Body of pancreas (tissue), 4 donors: ENCODE results near the gene CPD. TPM values are rescaled to one million over a fixed set of nuclear protein-coding genes. Genes with fewer than 3 reads are reported as not detected.
"Not testable (repeated sequence)": the region's sequence is repeated elsewhere in the genome, so short reads cannot be mapped to it uniquely, and the experiment has no call there.

Experiments
- ATAC-seq: fragments of 150-250 bp; one replicate; pipeline ENCODE4 v1.9.1; 2016
- DNase-seq, 4 donors: peaks; one replicate each; pipeline ENCODE4 v3.0.0-alpha.2; 2019
- H3K27ac ChIP-seq, 4 donors: fragments of 200-600 bp; sonication (generic); 1 replicate in 3 of 4; 2 replicates in 1 of 4; pipeline versions ENCODE4 v1.5.1 to v1.6.1; 2016 to 2019; ENCODE audit warnings: mild to moderate bottlenecking in 1 of 4, mixed read lengths in 1 of 4, moderate library complexity in 1 of 4
- H3K27me3 ChIP-seq, 2 donors: fragments of 200-600 bp; sonication (generic); one replicate each; pipeline ENCODE4 v1.6.0; 2016; ENCODE audit warnings: mild to moderate bottlenecking in 1 of 2
- H3K36me3 ChIP-seq, 2 donors: fragments of 200-600 bp; sonication (generic); replicated peaks in 1 of 2; 2 replicates each; pipeline ENCODE4 v1.5.1; 2016; ENCODE audit warnings: low read depth in 2 of 2; ENCODE audit not compliant: insufficient read depth in 1 of 2
- H3K4me1 ChIP-seq: fragments of 200-600 bp; sonication (generic); one replicate; pipeline ENCODE4 v1.6.0; 2016
- H3K4me3 ChIP-seq, 2 donors: fragments of 200-600 bp; sonication (generic); 1 replicate in 1 of 2; 2 replicates in 1 of 2; pipeline ENCODE4 v1.5.1; 2016 to 2019
- H3K9me3 ChIP-seq, 3 donors: fragments of 200-600 bp; sonication (generic); 1 replicate in 2 of 3; 2 replicates in 1 of 3; pipeline ENCODE4 v1.5.1; 2016
- POLR2A ChIP-seq, 3 donors: fragments of 450-650 bp; IDR thresholded peaks; one replicate each; pipeline ENCODE4 v1.6.1; 2016; ENCODE audit warnings: antibody characterized with exemption in 3 of 3, mild to moderate bottlenecking in 2 of 3
- WGBS, 2 donors: methylation state at CpG; one replicate each; pipeline ENCODE4 v1.1.5; 2017; 5-methylcytosine and 5-hydroxymethylcytosine counted together
- intact Hi-C: fragments of 100-400 bp; cut with DNase I; formaldehyde crosslinking; loops from one replicate; pipeline ENCODE4 v1.15.1; 2023
- total RNA-seq, 2 donors: library from RNA; depleted of rRNA; stranded (reverse); fragments of >200 nt; gene quantifications; one replicate each; pipeline ENCODE4 v1.1.0, GENCODE V29; 2016
- TF ChIP-seq, protein P1 (sequence below), 7 experiments: fragments of 450-650 bp in 4 of 7; fragments of 200-600 bp in 3 of 7; sonication (generic) in 3 of 7; IDR thresholded peaks; one replicate each; pipeline ENCODE4 v1.5.1; 2016 to 2019; ENCODE audit warnings: antibody characterized with exemption in 7 of 7

Gene CPD
- total RNA-seq, 2 donors from 2014 or later: 30.0 to 68.0 TPM

DNA sequence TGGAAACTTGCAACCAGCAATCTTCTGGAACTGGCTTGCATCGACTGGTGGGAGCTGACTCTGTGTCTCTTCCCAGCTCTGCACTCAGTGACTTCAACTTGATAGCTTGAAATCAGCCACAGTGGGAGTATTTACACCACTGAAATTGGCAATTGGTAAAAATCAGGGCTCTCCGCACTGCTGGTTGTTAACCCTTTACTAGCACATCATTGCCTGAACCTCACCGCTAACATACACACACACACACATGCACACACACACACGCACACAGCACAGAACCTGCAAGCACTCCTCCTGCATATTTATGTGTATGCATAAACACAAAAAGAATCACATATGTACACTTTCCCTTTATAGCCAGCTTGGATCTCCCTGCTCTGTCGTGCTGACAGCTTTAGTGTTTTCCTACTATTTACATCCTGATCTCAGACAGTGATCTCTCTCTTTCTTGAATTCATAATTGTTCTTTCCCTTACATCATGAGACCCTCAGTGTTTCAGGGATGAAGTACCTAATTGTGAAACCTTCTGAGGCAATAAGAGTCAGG lies 37.0 kb upstream of the CPD start:
- Histone ChIP-seq H3K36me3 (no peaks in the 10 kb centered on the region), H3K4me1 (peaks cover 59% of the 10 kb centered on the region), H3K27me3 (no peaks in the 10 kb centered on the region), H3K9me3 (no peaks in the 10 kb centered on the region), H3K4me3 (no peak overlapping the region), H3K27ac (peak overlapping the region in 1 of 4 donors; percentile 10)
- ATAC-seq: no peak
- 82 to 84% methylated on average over 5 of the region's 5 CpGs for WGBS, 2 donors
- TF ChIP-seq, protein P1, sequence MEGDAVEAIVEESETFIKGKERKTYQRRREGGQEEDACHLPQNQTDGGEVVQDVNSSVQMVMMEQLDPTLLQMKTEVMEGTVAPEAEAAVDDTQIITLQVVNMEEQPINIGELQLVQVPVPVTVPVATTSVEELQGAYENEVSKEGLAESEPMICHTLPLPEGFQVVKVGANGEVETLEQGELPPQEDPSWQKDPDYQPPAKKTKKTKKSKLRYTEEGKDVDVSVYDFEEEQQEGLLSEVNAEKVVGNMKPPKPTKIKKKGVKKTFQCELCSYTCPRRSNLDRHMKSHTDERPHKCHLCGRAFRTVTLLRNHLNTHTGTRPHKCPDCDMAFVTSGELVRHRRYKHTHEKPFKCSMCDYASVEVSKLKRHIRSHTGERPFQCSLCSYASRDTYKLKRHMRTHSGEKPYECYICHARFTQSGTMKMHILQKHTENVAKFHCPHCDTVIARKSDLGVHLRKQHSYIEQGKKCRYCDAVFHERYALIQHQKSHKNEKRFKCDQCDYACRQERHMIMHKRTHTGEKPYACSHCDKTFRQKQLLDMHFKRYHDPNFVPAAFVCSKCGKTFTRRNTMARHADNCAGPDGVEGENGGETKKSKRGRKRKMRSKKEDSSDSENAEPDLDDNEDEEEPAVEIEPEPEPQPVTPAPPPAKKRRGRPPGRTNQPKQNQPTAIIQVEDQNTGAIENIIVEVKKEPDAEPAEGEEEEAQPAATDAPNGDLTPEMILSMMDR (IDR thresholded peaks at IDR 0.05): no peak
- no peak for TF ChIP-seq POLR2A (IDR thresholded peaks at IDR 0.05)
- intact Hi-C loops: no loop called here
- no peak for DNase-seq

DNA sequence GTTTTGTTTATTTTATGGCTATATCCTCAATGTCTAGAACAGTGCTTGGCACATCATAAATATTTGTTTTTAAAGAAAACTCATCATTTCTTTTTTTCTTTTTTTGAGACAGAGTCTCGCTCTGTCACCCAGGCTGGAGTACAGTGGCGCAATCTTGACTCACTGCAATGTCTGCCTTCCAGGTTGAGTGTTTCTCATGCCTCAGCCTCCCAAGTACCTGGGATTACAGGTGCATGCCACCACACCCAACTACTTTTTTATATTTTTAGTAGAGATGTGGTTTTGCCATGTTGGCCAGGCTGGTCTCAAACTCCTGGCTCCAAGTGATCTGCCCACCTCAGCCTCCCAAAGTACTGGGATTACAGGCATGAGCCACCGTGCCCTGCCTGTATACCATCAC lies 35.5 kb upstream of the CPD start:
- DNase-seq, intact Hi-C loops, ATAC-seq, H3K4me3 ChIP-seq, H3K9me3 ChIP-seq, H3K36me3 ChIP-seq, H3K27me3 ChIP-seq: not testable (repeated sequence)
- Histone ChIP-seq H3K27ac (peak overlapping the region in 3 of 4 donors; percentile 77 to 89 (median 87)), H3K4me1 (peaks cover 48% of the 10 kb centered on the region)
- 86 to 89% methylated on average over 3 of the region's 3 CpGs for WGBS, 2 donors

DNA sequence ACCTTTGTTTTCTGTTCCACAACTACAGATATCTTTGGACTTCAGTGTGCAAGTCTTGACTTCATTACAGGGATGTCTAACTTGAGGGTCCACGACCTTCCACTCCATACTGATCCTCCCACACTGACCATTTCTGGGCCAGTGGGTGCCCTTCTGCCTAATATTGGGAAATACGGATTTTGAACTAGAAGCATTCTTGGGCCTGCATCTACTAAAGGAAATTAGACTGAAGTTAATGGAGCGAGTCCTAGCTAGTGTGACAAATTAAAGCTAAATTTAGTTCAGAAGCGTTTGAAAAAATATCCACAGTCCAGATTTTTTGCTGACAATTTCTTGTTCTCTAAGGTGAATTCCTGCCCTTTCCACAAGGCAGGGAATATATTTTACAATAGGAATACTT lies 34.9 kb upstream of the CPD start:
- Histone ChIP-seq H3K9me3 (no peaks in the 10 kb centered on the region), H3K4me3 (no peak overlapping the region)

DNA sequence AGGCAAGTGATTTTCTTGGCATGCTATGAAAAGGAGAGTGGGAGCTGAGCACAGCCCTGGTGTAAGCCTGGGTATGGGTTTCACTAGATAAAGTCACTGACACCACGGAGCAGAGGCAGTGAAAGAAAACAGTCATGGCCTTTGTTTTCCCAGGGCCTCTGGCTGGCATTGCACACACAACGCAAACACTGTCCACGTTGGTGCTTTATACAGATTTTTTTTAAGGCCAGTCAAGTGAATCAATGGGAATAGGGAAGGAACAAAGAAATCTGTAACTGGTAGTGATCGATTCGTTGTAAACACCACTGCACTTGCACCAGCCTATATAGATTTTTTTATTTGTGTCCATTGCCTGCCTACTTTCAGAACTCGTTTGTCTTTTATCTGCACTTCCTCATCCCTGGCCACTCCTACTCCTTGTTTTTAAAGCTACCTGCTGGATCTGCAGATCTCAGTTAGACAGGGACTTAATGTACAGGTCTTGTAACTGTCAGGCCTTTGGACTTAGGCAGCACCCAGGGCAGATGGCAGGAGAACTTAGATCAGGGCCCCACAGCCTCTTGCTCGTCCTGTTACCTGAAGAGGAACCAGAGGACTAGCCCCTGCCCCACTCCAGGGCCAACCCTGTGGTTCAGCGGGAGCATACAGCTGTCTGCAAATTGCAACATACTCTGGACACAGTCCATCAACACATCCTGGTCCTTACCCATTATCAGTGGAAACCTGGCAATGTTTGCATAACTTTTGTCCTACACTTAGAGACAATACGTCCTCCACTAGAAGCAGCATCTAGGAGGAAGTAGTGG lies 34.2 kb upstream of the CPD start:
- Histone ChIP-seq H3K27me3 (no peaks in the 10 kb centered on the region), H3K9me3 (no peaks in the 10 kb centered on the region), H3K27ac (peak overlapping the region; percentile 76 to 89 (median 82)), H3K4me3 (no peak overlapping the region), H3K36me3 (no peaks in the 10 kb centered on the region), H3K4me1 (peaks cover 48% of the 10 kb centered on the region)
- peak; percentile 74 to 91 (median 80) for DNase-seq
- 5% methylated on average over 9 of the region's 9 CpGs for WGBS, 2 donors
- ATAC-seq: peak; percentile 88
- TF ChIP-seq POLR2A (IDR thresholded peaks at IDR 0.05): peak in 2 of 3 donors; percentile 44 to 52
- TF ChIP-seq, protein P1 (IDR thresholded peaks at IDR 0.05): peak in 1 of 7 experiments; percentile 0
- intact Hi-C loops: no loop called here

More for the DNA sequence above, 34.9 kb upstream of the CPD start:
- intact Hi-C loops: no loop called here
- WGBS, 2 donors: 61 to 62% methylated on average over 4 of the region's 4 CpGs
- ATAC-seq (no peak), DNase-seq (no peak)
- no peaks in the 10 kb centered on the region for H3K27me3 ChIP-seq
- H3K4me1 ChIP-seq: peaks cover 48% of the 10 kb centered on the region
- H3K36me3 ChIP-seq: no peaks in the 10 kb centered on the region
- peak overlapping the region; percentile 76 to 89 (median 82) for H3K27ac ChIP-seq
- TF ChIP-seq, protein P1 (IDR thresholded peaks at IDR 0.05): no peak
- TF ChIP-seq POLR2A (IDR thresholded peaks at IDR 0.05): no peak

DNA sequence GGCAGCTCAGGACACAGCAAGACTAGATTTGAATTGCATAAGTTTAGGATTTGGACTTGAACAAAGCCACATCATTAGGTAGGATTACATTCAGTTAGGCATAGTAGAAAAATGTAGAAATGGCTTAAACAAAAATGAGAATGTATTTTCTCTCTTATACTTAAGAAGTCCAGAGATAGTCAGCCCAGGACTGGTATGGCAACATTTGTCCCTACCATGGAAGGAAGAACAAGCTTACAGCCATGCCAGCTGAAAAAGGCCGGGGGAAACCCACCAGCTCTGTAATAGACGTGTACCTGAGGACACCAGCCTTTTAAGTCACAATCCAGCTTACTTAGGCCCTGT lies 33.7 kb upstream of the CPD start:
- Histone ChIP-seq H3K36me3 (no peaks in the 10 kb centered on the region), H3K4me3 (no peak overlapping the region), H3K27me3 (no peaks in the 10 kb centered on the region), H3K4me1 (peaks cover 43% of the 10 kb centered on the region), H3K9me3 (no peaks in the 10 kb centered on the region), H3K27ac (peak overlapping the region; percentile 76 to 89 (median 82))
- intact Hi-C loops: no loop called here
- TF ChIP-seq, protein P1 (IDR thresholded peaks at IDR 0.05): no peak
- TF ChIP-seq POLR2A (IDR thresholded peaks at IDR 0.05): no peak
- ATAC-seq (no peak), DNase-seq (no peak)
- WGBS, 2 donors: 75 to 78% methylated on average over 2 of the region's 2 CpGs
